NCI-H446 treated with DMSO at 0.1 percent for 48 hours (cell line): Measurements from ENCODE around the gene CTTN.

Source experiments
- DNase-seq: peaks from one replicate; lab custom pipeline; 2025; lab: John Stamatoyannopoulos, UW

CTTN gene

DNA sequence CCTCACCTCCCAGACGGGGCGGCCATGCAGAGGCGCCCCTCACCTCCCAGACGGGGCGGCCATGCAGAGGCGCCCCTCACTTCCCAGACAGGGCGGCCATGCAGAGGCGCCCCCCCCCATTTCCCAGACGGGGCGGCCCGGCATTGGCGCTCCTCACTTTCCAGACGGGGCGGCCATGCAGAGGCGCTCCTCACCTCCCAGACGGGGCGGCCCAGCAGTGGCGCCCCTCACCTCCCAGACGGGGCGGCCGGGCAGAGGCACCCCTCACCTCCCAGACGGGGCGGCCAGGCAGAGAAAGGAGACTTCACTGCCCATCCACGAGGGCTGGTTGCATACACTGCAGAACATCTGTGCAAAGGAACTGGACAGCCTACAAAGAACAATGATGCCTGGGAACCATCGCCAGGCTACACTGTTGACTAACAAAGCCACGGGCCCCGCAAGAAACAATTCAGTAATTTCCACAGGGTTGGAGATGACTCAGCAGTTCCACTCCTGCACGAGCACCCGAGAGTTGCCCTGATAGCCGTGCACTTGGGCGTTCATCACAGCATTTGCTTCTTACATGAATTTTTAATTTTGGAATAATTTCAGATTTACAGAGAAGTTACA is 58.7 kb downstream of the CTTN start:
- DNase-seq, result no peak

DNA sequence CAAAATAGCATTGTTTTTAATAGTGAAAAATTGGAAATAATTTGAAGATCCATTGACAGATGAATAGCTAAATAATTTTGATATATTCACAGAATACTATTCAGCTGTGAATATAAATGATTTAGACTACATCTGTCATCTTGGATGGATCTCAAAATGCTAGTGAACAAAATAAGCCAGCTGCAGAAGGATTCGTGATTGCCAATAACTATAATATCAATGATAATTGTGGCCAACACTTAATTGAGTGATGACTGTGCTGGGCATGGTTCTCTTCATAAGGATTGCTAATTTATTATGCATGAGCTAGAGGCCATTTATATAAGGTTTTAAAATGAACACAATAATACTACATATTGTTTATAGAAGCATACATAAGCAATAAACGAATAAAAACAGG is 60.4 kb downstream of the CTTN start:
- DNase-seq, result no peak

DNA sequence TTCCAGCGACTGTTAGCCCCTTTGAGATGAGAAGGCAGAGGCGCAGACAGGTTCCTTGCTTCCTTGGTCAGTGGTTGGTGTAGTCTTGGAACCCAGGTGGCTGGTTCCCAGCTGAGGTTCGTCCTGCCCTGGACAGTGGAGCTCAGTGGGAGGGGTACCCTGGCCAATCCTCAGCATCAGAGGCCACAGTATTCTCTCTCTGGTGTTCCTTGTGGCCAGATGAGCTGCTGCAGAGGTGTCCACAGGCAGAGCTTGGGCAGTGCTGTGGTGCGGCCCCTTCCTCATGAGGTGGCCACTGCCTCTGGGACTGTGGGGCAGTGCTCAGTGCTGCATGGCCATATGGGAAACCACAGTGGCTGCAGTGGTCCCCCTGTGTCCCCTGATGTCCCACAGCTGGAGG is 61.8 kb downstream of the CTTN start:
- DNase-seq, result no peak

DNA sequence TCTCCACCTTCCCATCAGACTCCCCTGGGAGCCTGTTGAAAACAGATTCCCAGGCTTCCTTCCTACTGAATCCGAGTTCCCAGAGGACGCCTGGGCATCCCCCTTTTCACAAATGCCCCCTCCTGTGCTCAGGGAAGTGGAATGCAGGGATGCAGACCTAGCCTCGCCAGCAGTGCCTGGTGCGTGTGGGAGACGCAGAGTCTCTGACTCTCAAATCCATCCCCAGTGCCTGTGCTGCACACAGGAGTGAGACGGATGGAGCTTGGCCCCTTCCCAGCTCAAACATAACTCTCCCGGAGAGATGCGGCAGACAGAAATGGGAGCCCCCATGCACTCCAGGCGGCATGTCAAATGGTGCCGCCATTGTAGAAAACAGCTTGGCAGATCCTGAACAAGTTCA is 62.6 kb downstream of the CTTN start:
- DNase-seq, result no peak

DNA sequence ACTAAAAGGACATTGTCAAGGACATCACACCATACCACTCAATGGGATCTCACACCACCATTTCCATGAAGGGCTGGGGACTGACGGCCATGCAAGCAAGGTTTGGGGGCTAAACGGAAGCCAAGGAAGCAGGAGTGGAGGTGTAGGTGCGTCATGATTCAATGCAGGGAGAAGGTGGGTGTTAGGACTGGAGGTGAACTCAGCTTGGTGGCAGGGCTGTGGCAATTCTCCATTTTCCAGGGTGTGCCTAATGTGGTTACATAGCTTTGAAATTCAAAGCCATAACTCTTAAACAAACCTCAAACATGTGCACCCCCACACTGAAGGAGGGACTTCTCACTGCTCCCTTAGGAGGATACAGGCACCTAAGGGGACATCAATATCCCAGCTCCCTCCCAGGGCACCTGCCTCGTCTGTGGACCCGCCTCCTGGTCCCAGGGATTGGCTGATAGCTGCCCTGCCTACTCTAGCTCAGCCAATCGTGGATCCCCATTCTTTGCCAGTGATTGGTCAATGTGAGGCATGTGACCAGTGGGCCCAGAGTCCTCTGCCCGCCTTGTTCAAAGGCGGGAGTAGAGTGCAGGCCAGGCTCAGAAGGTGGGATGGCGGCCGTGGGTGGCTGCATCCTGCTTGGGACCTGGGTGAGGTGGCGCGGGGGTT is 64.6 kb downstream of the CTTN start:
- no peak for DNase-seq

DNA sequence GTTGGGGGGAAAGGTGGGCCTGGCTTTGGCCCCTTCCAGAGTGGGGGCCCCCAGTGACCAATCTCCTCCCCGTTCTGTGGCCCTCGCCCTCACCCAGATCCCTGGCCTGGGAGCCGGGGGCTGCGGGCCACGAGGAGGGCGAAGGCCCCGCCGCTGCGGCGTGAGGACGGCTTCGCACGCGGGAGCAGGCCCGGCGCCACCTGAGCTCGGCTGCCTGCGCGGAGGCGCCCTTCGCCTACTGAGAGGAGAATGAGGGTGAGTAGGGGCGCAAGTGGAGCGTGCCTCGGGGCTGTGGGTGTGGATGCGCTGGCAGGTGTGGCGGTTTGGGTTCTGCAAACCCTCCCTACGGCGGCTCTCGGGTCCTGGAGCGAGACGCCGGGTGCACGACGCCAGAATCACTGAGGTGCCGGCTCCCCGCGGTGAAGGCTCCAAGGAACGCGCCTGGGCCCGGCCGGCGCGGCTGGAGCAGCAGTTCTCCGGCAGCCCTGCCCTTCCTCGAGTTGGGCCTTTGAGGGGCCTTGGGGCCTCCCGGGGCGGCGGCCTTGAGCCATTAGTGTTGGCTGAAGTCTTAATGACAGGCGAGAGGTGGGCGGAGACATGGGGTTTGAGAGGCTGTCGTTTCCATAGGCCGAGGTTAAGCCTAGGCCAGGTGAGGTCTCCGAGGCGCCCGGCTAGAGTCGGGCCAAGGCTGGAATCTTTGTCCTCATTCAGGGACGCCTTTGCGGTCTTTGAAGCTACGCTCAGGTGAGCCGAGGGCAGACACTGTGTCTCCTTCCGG is 65.3 kb downstream of the CTTN start:
- no peak for DNase-seq

DNA sequence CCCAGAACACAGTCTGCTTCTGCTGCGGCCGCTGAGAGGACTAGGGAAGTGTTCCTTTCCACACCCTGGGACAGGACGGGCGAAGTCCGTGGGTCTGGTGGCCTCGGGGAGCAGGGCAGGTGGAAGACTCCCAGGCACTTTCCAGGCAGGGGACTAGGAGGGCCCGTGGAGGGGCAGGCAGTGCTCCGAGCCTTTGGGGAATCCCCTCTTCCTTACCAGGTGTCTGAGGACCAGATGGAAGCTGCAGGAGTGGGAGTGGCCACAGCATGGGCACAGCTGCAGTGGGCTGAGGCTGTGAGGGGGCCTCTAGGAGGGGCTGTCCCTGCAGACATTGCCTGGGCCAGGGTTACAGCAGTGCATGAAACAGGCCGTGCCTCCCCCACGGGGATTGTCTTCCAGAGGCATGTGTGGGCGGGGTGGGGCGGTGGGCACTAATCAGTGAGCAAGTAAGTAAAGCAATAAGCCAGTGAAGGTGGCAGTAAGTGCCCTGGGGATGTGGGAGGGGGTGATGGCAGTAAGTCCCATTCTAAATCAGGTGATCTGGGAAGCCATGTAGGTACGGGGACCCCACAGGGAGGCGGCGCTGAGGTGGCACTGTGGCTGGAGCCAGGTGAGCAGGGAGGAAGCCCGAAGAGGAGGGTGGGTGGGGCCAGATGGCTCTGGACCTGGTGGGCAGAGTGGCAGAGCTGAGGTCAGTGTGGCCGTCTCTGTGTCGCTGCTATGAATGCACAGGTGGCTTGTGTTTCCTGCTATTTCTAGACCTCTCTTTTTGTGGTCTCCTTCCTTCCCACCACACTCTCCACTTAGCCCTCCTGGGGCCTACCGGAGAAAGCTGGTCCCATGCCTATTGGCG is 66.4 kb downstream of the CTTN start:
- no peak for DNase-seq

DNA sequence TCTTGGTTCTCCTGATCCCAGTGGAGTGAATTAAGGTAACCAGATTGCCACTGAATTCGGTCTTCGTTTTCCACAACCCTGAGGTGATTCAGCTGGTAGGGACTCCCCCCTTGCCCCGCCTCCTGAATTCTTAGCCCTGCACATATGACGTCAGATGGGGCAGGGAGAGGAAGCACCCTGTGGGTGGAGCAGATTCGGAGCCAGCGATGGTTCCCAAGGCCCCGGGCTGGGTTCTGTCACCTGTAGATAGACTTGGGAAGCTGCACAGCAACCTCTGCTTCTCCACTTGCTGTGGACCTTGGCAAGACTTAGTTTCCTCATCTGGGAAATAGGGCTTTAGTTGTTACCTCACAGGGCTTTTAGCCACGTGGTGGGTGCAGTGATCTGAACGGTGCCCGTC is 67.8 kb downstream of the CTTN start:
- no peak for DNase-seq

DNA sequence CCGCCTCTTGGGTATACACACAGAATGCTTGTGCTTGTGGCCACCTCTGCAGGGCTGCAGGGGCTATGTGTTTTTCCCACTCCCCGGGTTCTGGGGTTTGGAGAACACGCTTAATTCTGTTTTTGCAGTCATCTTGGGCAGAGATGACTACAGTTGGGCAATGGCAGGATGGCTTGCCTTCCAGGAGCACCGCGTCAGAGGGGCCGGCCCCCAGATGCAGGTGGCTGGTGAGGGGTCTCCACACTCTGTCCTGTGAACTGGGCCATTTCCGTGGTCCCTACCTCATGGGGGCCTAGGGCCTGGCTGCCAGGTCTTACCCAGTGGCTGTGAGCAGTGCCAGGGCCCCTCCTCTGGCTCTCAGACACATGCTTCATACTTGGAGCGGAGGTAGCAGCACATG is 68.3 kb downstream of the CTTN start:
- DNase-seq, result no peak

DNA sequence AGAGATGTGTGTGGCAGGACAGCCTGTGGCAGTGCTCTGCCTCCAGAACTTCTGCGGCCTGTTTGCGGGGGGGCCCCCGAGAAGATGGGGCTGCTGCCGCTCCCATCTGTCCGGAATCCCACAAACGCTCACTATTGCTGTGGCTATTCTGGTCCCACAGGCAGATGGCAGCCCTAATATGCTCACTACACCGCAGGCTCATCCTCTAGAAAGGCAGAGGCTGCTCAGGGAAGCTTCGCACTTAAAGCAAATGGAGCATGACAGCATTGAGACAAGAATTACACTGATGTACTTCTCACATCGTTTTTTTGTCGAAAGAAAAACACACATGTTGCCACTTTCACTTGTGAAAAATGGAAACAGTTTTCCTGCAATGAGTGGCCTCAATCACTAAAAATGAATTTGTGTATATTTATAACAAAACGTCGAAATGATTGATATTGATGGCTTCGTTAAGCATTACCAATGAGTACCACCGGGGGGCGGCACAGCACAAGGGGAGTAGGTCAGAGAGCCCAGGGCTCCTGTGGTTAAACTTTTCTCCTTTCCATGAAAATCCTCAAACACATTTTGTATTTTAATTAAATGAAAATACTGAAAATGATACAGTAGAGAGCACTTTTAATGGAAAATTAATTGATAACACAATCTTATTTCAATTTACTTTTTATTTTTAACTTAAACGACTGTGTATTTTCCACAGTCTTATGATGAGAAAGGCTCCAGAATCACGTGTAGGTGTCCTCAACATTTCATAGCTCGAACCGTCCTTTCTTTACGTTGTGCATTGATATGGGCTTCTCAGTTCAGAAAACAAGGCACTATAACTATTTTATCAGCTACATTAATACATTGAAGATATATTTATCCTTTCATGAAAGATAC is 69.1 kb downstream of the CTTN start:
- no peak for DNase-seq

DNA sequence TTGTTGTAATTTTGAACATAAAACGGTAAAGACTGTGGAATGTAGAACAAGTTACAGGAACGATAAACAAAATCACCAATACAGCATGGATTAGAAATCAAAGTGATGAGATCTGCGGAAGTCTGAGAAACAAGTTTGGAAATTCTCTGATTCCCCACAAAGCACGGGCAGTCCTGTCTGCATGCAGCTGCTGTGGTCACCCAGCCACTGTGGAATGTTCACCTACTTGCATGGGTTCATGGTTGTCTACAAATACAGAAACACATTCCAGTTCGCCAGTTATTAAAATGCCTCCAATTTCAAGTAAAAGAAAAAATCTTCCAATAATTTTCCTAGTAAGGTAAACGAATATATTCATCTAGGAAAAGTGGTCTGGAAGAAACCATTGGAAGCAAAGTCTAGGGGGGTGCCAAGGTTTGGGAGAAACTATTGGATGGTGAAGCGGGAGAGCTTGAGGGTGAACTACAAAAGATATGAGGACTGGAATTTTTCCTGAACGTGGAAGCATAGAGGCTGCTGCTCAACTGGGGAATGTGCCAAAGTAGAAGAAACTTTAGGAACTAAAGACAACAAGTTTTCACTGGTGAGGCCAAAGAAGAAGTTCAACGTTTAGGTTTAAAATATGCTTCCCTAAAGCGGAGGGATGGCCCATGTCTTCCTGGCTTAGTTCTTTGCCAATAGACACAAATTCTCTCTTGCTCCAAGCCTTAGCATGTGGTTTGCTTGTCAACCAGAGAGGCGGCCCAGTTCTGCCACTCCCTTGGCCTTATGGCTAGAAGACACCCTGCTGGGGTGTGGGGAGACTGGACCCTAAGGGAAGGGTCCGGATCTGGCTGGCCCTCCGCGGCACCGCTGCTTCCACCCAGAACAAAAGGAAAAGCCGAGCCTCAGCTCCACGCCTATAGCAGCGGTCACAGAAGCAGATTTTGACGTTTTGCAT is 70.2 kb downstream of the CTTN start:
- DNase-seq, result no peak

DNA sequence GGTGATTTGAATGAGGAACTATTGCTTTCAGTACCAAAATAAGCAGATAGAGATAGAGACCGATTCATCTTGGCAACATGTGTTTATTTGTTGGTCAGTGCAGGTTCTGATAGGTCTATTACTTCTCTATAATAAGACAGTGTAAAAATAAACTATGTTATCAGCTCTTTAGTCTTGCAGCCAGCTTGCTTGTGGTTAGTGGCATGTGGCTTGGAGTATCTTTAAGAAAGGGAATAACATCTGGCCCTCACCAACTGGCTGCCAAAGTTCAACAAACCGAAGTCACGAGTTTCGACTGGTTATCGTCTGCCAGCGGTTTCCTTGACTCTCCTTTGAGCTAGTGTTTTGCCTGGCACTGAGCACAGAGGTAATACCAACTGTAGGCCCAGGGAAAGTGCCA is 71.8 kb downstream of the CTTN start:
- DNase-seq, result no peak

DNA sequence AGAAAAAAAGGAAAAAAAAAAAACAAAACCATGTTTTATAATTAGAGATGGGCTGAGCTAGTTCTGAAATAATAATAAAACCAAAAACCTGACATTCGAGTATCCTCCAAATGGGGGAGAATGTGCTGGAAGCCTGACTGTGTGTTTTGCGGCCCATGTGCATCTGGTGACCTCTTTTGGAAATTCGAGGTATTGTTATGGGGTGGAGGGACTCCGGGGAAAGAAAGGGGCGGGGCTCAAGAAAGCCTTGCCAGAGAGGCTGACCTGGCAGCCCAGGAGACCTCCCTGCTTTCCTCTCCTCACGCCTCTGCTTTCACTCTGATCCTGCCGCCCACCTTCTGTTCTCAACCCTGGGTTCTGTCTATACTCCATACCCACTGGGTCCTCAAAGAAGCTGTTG is 72.9 kb downstream of the CTTN start:
- DNase-seq, result no peak

DNA sequence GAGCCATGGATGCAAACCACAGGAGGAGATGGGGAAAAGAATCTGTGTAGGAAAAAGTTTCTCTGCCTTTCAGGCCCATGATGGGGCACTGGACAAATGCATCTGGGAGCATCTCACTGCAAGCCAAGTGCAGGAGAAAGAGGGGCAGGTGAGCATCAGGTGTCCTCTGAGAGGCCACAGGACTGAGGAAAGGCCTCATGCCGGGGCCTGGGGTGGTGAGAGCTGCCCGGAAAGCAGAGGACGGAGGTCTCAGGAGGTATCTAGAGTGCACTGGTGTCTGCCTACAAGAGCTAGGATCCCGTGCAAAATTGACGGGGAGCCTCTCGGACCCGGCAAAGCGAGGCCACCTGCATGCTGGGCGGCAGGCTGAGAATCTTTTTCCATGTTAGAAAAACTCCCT is 73.9 kb downstream of the CTTN start:
- no peak for DNase-seq

DNA sequence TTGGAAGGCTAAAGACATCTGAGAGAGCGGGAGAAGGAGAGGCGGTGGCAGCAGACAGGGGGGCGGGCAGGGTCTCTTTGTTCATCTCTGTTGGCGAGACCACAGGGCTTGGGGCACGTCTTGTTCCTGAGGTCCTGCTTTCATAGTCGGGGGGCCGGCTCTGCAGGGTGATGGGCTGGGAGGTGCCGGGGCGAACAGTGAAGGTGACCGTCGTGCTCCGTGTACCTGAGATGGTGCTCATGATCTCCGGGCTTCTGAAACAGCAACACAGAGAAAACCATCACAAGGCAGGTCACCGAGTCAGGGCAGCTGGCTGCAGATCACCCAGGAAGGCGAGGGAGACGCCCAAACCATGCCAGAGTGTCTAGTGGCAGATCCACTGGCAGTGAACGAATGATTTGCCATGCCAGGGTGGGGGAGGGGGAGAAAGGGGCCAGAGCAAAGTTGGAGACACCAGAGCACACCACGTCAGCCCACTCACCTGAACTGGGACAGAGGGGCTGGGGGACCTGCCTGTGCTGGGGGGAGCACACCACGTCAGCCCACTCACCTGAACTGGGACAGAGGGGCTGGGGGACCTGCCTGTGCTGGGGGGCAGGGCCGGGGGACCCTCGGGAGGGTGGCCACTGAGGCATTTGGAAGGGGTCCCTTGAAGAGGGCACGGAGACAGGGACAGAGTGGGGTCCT is 75.0 kb downstream of the CTTN start:
- no peak for DNase-seq

DNA sequence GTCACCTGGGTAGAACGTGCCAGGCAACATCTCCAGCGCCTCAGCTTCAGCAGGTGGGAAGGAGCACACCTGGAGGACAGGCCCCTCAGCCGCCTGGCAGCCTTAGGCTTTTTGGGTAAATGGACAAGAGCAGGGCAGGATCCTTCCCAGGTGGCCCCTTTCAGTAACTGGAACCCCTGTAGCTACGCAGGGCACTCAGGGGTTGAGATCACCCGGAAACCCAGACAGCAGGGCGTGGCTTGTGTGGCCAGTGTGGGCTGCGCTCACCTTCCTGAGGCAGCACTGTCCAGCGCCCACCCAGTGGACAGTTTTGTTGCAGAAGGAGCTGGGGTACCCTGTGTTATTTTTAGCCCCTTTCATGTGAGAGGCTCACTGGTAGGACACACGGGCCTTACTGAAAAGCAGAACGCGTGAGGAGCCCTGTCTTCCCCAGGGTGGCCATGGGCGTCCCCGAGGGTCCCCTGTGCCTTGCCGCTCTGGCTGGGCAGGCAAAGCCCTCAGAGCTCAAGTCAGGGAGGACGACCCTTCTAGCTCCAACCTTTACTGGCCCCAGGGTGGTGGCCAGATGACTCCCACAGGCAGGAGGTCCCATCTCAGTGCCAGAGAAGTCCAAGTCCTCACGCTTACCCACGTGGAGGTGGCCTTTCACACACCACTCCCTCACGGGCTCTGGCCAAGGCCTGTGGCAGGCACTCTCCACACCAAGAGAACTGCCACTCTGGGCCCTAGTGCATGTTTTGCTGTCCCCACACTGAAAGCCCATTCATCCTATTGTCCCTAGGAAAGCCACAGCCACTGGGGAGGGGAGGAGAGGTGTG is 75.8 kb downstream of the CTTN start:
- no peak for DNase-seq

DNA sequence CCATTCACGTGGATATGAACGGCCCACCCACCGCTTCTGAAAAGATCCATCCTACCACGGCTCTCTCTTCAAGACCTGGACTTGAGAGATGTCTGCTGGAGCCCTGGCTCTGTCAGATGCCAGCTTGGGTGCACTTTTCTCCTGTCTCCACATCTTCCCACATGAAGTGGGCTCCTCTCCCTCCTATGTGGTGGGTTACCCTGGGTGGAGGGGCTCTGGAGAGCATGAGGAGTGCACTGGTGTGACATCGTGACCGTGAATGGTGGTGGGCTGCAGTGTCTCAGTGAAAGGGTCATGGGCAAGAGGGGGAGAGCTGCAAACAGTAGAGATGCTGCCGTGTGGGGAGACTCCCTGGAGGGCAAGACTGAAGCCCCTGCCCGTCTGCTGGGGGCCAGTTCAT is 76.4 kb downstream of the CTTN start:
- no peak for DNase-seq

DNA sequence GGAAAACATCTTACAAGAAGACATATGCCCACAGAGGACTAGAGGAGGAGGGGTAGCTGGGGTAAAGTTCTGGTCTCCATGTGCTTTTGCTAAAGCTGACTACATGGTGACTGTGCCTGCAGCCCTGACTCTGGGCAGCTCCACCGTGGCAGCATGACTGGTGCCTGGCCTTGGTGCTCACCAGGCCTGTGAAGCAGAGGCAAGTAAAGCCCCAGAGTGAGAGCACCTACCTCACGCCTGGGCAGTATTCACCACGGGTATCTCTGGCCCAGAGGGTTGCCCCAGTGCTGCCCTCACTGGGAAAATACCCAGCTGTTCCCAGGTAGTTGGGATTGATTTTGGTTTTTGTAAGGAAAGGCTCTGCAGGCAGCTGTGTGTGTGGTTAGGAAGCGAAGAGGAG is 78.3 kb downstream of the CTTN start:
- no peak for DNase-seq

DNA sequence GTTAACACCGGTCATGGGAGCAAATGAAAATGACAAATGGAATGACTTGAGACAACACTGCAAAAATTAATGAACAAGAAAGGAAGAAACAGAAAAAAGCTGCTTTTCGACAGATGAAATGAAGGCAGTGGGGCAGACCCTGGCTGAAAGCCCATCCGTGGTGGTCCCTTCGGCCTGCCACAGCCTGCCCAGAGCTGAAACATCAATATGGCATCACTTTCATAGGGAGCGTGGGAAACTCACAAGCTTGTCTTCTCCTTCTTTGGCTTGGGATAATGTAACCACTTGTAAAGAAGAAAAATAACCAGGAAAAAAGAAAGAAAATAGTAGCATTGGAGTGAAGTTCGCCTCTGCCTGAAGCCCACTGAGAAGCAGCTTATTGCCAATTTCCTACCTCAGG is 78.8 kb downstream of the CTTN start:
- DNase-seq, result no peak
